K562 (cell line): ENCODE results near the gene TNFSF11. TPM values are rescaled to one million over a fixed set of nuclear protein-coding genes. Genes with fewer than 3 reads are reported as not detected.
A peak's percentile ranks its signal among the peaks of the same experiment; 100 is the strongest.

Experiments
- ATAC-seq: fragments of 200-7000 bp; cut with Tn5 transposase; 3 replicates; pipeline ENCODE4 v1.9.1; 2020; ENCODE audit warnings: moderate library complexity
- BruUV-seq: library from RNA; stranded (reverse); fragments of 400-500 nt; replicated peaks from 2 replicates; lab custom pipeline; 2021; lab: Mats Ljungman, UMichigan
- CTCF ChIA-PET: fragments of 300-600 bp; formaldehyde crosslinking; extraction: SDS; loops from one replicate; lab custom pipeline; 2021; ENCODE audit warnings: low intra/inter-chr PET ratio; lab: Yijun Ruan, JAX
- POLR2A ChIA-PET: fragments of 300-600, 350-650 bp; sonication (Branson Sonifier 250); formaldehyde crosslinking; extraction: SDS; loops from one replicate; lab custom pipeline; 2021; ENCODE audit warnings: antibody characterized with exemption, inconsistent platforms; lab: Yijun Ruan, JAX
- DNase-seq, 4 experiments: peaks; one replicate each; pipeline versions ENCODE4 v3.0.0 to v3.0.0-alpha.2; 2011 to 2018; ENCODE audit warnings: low spot score in 3 of 4, mixed read lengths in 3 of 4; ENCODE audit errors: extremely low read depth in 1 of 4
- FAIRE-seq: peaks from 2 replicates; lab custom pipeline; 2011; peaks lifted over from hg19 to GRCh38; lab: Jason Lieb, UNC
- H2AFZ ChIP-seq: 2 replicates; pipeline ENCODE4 v1.6.0; 2011; ENCODE audit warnings: low read depth, low read length, control low read depth, inconsistent platforms
- H3K27ac ChIP-seq: fragments of 200-600 bp; 3 replicates; pipeline ENCODE4 v1.8.0; 2011; ENCODE audit warnings: low read depth, mild to moderate bottlenecking, control low read depth, inconsistent platforms, low read length, moderate library complexity, mixed read lengths; ENCODE audit errors: extremely low read depth
- H3K27me3 ChIP-seq, 2 experiments: fragments of 300-600 bp in 1 of 2; 2 replicates in 1 of 2; 3 replicates in 1 of 2; pipeline versions ENCODE4 v1.6.0 to v1.8.0; 2011; ENCODE audit warnings: inconsistent platforms in 2 of 2, low read length in 2 of 2, mild to moderate bottlenecking in 1 of 2, mixed read lengths in 1 of 2, moderate library complexity in 1 of 2; ENCODE audit not compliant: control insufficient read depth in 2 of 2, insufficient read depth in 2 of 2
- H3K36me3 ChIP-seq: fragments of 300-600 bp; 3 replicates; pipeline ENCODE4 v1.8.0; 2011; ENCODE audit warnings: mild to moderate bottlenecking, low read length, inconsistent platforms; ENCODE audit not compliant: control insufficient read depth, insufficient read depth
- H3K4me1 ChIP-seq, 2 experiments: fragments of 200-600 bp in 1 of 2; replicated peaks in 1 of 2; 2 replicates in 1 of 2; 3 replicates in 1 of 2; pipeline versions ENCODE4 v1.5.1 to v1.8.0; 2011; ENCODE audit warnings: inconsistent platforms in 2 of 2, low read length in 2 of 2, mild to moderate bottlenecking in 1 of 2, mixed read lengths in 1 of 2, moderate library complexity in 1 of 2; ENCODE audit not compliant: control insufficient read depth in 2 of 2, insufficient read depth in 2 of 2
- H3K4me2 ChIP-seq: 2 replicates; pipeline ENCODE4 v1.6.1; 2011; ENCODE audit warnings: low read length, control low read depth, inconsistent platforms, mixed read lengths; ENCODE audit not compliant: insufficient read depth
- H3K4me3 ChIP-seq: fragments of 200-600 bp; sonication (generic), shearing (Covaris generic); 2 replicates; pipeline ENCODE4 v1.5.1; 2016; ENCODE audit warnings: control low read depth, inconsistent platforms
- H3K79me2 ChIP-seq: fragments of 200-600 bp; 3 replicates; pipeline ENCODE4 v1.8.0; 2011; ENCODE audit warnings: low read length, inconsistent platforms; ENCODE audit not compliant: control insufficient read depth, insufficient read depth
- H3K9ac ChIP-seq, 2 experiments: 2 replicates each; pipeline versions ENCODE4 v1.6.0 to v1.6.1; 2011; ENCODE audit warnings: low read depth in 2 of 2, low read length in 2 of 2, control low read depth in 1 of 2, inconsistent platforms in 1 of 2, mild to moderate bottlenecking in 1 of 2, mixed read lengths in 1 of 2; ENCODE audit not compliant: insufficient read depth in 1 of 2
- H3K9me1 ChIP-seq: one replicate; pipeline ENCODE4 v1.6.0; 2011; ENCODE audit warnings: inconsistent platforms, mild to moderate bottlenecking, low read length, moderate library complexity; ENCODE audit not compliant: control insufficient read depth, insufficient read depth
- H3K9me3 ChIP-seq: replicated peaks from 2 replicates; pipeline ENCODE4 v1.5.1; 2011; ENCODE audit warnings: low read depth, low read length, inconsistent platforms; ENCODE audit not compliant: control insufficient read depth, insufficient read depth
- H4K20me1 ChIP-seq: replicated peaks from 2 replicates; pipeline ENCODE4 v1.6.1; 2011; ENCODE audit warnings: low read length, inconsistent platforms, mixed read lengths; ENCODE audit not compliant: control insufficient read depth, insufficient read depth
- CEBPB ChIP-seq: fragments of 450-650 bp; IDR thresholded peaks from 2 replicates; pipeline ENCODE4 v1.6.1; 2016; ENCODE audit warnings: missing genetic modification characterization, missing compliant biosample characterization
- E2F1 ChIP-seq: sonication (generic); formaldehyde crosslinking; IDR thresholded peaks from 2 replicates; pipeline ENCODE4 v1.8.1; 2023; ENCODE audit warnings: mild to moderate bottlenecking, missing genetic modification reagents, moderate library complexity
- ELF2 ChIP-seq: fragments of 250-450 bp; sonication (Bioruptor Pico); IDR thresholded peaks from 2 replicates; pipeline ENCODE4 v1.5.0; 2021; ENCODE audit warnings: mild to moderate bottlenecking
- MITF ChIP-seq: IDR thresholded peaks from 2 replicates; pipeline ENCODE4 v1.6.1; 2014; ENCODE audit warnings: antibody characterized with exemption
- SMAD4 ChIP-seq: fragments of 250-450 bp; sonication (Bioruptor Pico); conservative IDR thresholded peaks from 2 replicates; pipeline ENCODE4 v1.8.0; 2021; ENCODE audit warnings: inconsistent platforms, mild to moderate bottlenecking, moderate library complexity
- THRAP3 ChIP-seq: fragments of 450-650 bp; IDR thresholded peaks from 2 replicates; pipeline ENCODE4 v1.6.1; 2016; ENCODE audit warnings: mild to moderate bottlenecking, inconsistent platforms, borderline replicate concordance
- ZBTB43 ChIP-seq: sonication (generic); formaldehyde crosslinking; IDR thresholded peaks from 2 replicates; pipeline ENCODE4 v1.8.0; 2023; ENCODE audit warnings: mild to moderate bottlenecking, missing genetic modification reagents
- WGBS: fragments of 100-300 bp; shearing (Covaris generic); methylation state at CpG from one replicate; pipeline ENCODE4 v1.1.6; 2016; ENCODE audit warnings: low coverage, mixed read lengths; ENCODE audit not compliant: insufficient coverage; ENCODE audit errors: missing lambda C conversion rate; 5-methylcytosine and 5-hydroxymethylcytosine counted together
- in situ Hi-C: fragments of 300-500 bp; cut with MboI; formaldehyde crosslinking; loops from 4 replicates; pipeline ENCODE4 v1.15.0; 2018; ENCODE audit warnings: inconsistent platforms, mixed read lengths
- intact Hi-C: fragments of 100-400 bp; cut with micrococcal nuclease; formaldehyde crosslinking; loops from 2 replicates; pipeline ENCODE4 v1.14.2; 2022
- polyA plus RNA-seq, 8 experiments: library from polyadenylated mRNA; depleted of rRNA in 4 of 8; stranded (reverse) in 5 of 8; unstranded in 3 of 8; fragments of >200 nt; fragmentation: Nextera tagmentation in 2 of 8; fragmentation: Illumina TruSeq in 1 of 8; extraction: Ambion mirVana in 2 of 8; extraction: Trizol in 1 of 8; gene quantifications; 2 replicates each; pipeline versions ENCODE4 v1.2.1 to v1.2.3, GENCODE V29; 2011 to 2014; ENCODE audit warnings: inconsistent platforms in 1 of 8, missing spikeins in 1 of 8
- total RNA-seq, 7 experiments: library from RNA; depleted of rRNA in 6 of 7; stranded (reverse); fragments of >200 nt in 6 of 7; fragmentation: Illumina TruSeq in 2 of 7; extraction: Trizol in 2 of 7; gene quantifications; 2 replicates each; pipeline versions ENCODE4 v1.2.1 to v1.2.3, GENCODE V29; 2011 to 2021; ENCODE audit warnings: low replicate concordance in 1 of 7

TNFSF11 gene
- total and polyA plus RNA-seq, 9 of the 15 experiments (the other 6 are each of a cell fraction or from before 2014, with no cell fraction given): not detected

GRCh38 chr13:42591602-42592001 is 17.6 kb downstream of the TNFSF11 start:
- 2% methylated on average over 4 of the region's 4 CpGs for WGBS
- H3K9me3 ChIP-seq: no peaks in the 10 kb centered on the region
- CTCF ChIA-PET: no interaction called here
- POLR2A ChIA-PET: no interaction called here
- no peak for DNase-seq
- H3K36me3 ChIP-seq: no peaks in the 10 kb centered on the region
- intact Hi-C loops: no loop called here
- H3K4me2 ChIP-seq: no peak overlapping the region
- H3K9ac ChIP-seq: no peak overlapping the region
- no peak overlapping the region for H2AFZ ChIP-seq
- ATAC-seq: no peak
- peak; percentile 39 for TF ChIP-seq CEBPB
- TF ChIP-seq THRAP3: no peak
- H3K9me1 ChIP-seq: no peaks in the 10 kb centered on the region
- FAIRE-seq: no peak
- no peaks in the 10 kb centered on the region for H3K79me2 ChIP-seq
- BruUV-seq: no TSS peak
- H3K4me1 ChIP-seq: no peaks in the 10 kb centered on the region
- H4K20me1 ChIP-seq: no peaks in the 10 kb centered on the region
- in situ Hi-C loops: no loop called here
- H3K27me3 ChIP-seq: no peaks in the 10 kb centered on the region
- H3K4me3 ChIP-seq: no peak overlapping the region
- no peak overlapping the region for H3K27ac ChIP-seq

- Histone ChIP-seq H4K20me1 (no peaks in the 10 kb centered on the region), H3K27me3 (no peaks in the 10 kb centered on the region), H3K36me3 (no peaks in the 10 kb centered on the region), H3K9ac (no peak overlapping the region), H3K4me1 (no peaks in the 10 kb centered on the region), H2AFZ (no peak overlapping the region), H3K27ac (no peak overlapping the region), H3K4me3 (no peak overlapping the region), H3K4me2 (no peak overlapping the region), H3K79me2 (no peaks in the 10 kb centered on the region), H3K9me3 (no peaks in the 10 kb centered on the region), H3K9me1 (no peaks in the 10 kb centered on the region)
- no TSS peak for BruUV-seq
- intact Hi-C loops: no loop called here
- in situ Hi-C loops: no loop called here
- FAIRE-seq (no peak), DNase-seq (no peak), ATAC-seq (no peak)
- ChIA-PET CTCF (no interaction called here), POLR2A (no interaction called here)
- WGBS: 1% methylated on average over 8 of the region's 8 CpGs
- no peak for TF ChIP-seq ELF2 (CRISPR knock-in tag)
- no peak for TF ChIP-seq E2F1
- TF ChIP-seq MITF: no peak
- no peak for TF ChIP-seq ZBTB43 (CRISPR knock-in tag)
- no peak for TF ChIP-seq SMAD4 (CRISPR knock-in tag)
Measured at GRCh38 chr13:42592915-42593900, 19.3 kb downstream of the TNFSF11 start.
